H1 (cell line): ENCODE data around the gene DENND6B.
"Not testable (repeated sequence)": the region's sequence is repeated elsewhere in the genome, so short reads cannot be mapped to it uniquely, and the experiment has no call there.

Experiments used
- HDAC2 ChIP-seq, 2 experiments: fragments of 300-600 bp in 1 of 2; sonication (generic) in 1 of 2; IDR thresholded peaks; 2 replicates each; pipeline ENCODE4 v1.6.1; 2011 to 2012; ENCODE audit warnings: low read depth in 2 of 2, low read length in 2 of 2, mild to moderate bottlenecking in 2 of 2, moderate library complexity in 2 of 2, borderline replicate concordance in 1 of 2, inconsistent platforms in 1 of 2
- POLR2A ChIP-seq, 2 experiments: IDR thresholded peaks; 1 replicate in 1 of 2; 2 replicates in 1 of 2; pipeline ENCODE4 v1.6.1; 2011; ENCODE audit warnings: low read depth in 2 of 2, low read length in 2 of 2, mild to moderate bottlenecking in 2 of 2; ENCODE audit errors: control extremely low read depth in 1 of 2
- RAD21 ChIP-seq, 2 experiments: IDR thresholded peaks in 1 of 2; conservative IDR thresholded peaks in 1 of 2; 2 replicates each; pipeline ENCODE4 v1.6.1; 2011; ENCODE audit warnings: low read depth in 2 of 2, low read length in 2 of 2, improper control_type of control experiment in 1 of 2, inconsistent platforms in 1 of 2, mild to moderate bottlenecking in 1 of 2, moderate library complexity in 1 of 2
- RBBP5 ChIP-seq: IDR thresholded peaks from 2 replicates; pipeline ENCODE4 v1.7.1; 2012; ENCODE audit warnings: low read depth, mild to moderate bottlenecking, inconsistent platforms, low read length, moderate library complexity, borderline replicate concordance
- TF ChIP-seq, protein P1 (sequence below), 3 experiments: IDR thresholded peaks; 1 replicate in 2 of 3; 2 replicates in 1 of 3; pipeline versions ENCODE4 v1.5.1 to v1.6.1; 2011; ENCODE audit warnings: low read length in 3 of 3, mild to moderate bottlenecking in 3 of 3, inconsistent platforms in 2 of 3, low read depth in 1 of 3, moderate library complexity in 1 of 3; ENCODE audit not compliant: insufficient read depth in 1 of 3; ENCODE audit errors: control extremely low read depth in 1 of 3

DNA sequence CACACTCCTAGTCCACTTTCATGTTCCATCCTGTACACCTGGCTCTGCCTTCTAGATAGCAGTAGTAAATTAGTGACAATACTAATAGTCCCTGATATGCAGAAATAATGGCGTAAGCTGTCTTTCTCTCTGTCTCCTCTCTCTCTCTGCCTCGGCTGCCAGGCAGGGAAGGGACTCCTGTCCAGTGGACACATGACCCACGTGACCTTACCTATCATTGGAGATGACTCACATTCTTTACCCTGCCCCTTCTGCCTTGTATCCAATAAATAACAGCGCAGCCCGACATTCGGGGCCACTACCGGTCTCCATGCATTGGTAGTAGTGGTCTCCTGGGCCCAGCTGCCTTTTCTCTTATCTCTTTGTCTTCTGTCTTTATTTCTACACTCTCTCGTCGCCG, 53.0 kb downstream of the DENND6B start:
- not testable (repeated sequence) for TF ChIP-seq POLR2A (IDR thresholded peaks at IDR 0.05; ENCODE audit: control extremely low read depth in 1 of 2, low read depth in 2 of 2, low read length in 2 of 2); HDAC2 (IDR thresholded peaks at IDR 0.05; ENCODE audit: borderline replicate concordance in 1 of 2, low read depth in 2 of 2, low read length in 2 of 2); RAD21 (IDR thresholded peaks at IDR 0.05 in 1 of 2, conservative IDR thresholded peaks at IDR 0.05 in 1 of 2; ENCODE audit: low read depth in 2 of 2, low read length in 2 of 2); RBBP5
- TF ChIP-seq, protein P1, sequence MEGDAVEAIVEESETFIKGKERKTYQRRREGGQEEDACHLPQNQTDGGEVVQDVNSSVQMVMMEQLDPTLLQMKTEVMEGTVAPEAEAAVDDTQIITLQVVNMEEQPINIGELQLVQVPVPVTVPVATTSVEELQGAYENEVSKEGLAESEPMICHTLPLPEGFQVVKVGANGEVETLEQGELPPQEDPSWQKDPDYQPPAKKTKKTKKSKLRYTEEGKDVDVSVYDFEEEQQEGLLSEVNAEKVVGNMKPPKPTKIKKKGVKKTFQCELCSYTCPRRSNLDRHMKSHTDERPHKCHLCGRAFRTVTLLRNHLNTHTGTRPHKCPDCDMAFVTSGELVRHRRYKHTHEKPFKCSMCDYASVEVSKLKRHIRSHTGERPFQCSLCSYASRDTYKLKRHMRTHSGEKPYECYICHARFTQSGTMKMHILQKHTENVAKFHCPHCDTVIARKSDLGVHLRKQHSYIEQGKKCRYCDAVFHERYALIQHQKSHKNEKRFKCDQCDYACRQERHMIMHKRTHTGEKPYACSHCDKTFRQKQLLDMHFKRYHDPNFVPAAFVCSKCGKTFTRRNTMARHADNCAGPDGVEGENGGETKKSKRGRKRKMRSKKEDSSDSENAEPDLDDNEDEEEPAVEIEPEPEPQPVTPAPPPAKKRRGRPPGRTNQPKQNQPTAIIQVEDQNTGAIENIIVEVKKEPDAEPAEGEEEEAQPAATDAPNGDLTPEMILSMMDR (IDR thresholded peaks at IDR 0.05; ENCODE audit: control extremely low read depth in 1 of 3, insufficient read depth in 1 of 3, low read depth in 1 of 3, low read length in 3 of 3), result not testable (repeated sequence)
